Right lobe of liver (tissue), 4 donors: ENCODE measurements around the gene CCDC172.

ENCODE experiments used
- POLR2A ChIP-seq: fragments of 450-650 bp; IDR thresholded peaks from one replicate; pipeline ENCODE4 v1.6.1; 2017; ENCODE audit warnings: antibody characterized with exemption, mild to moderate bottlenecking
- TF ChIP-seq, protein P1 (sequence below), 4 donors: fragments of 200-600 bp in 3 of 4; fragments of 450-650 bp in 1 of 4; IDR thresholded peaks; one replicate each; pipeline versions ENCODE4 v1.5.1 to v1.8.0; 2016 to 2022; ENCODE audit warnings: antibody characterized with exemption in 4 of 4, mild to moderate bottlenecking in 2 of 4
- donor health status: DM: no; HTN: no; CAD: no.
- donor health status: DM: no; HTN: no; CAD: no.
- donor health status: DM: no; HTN: yes; CAD: no.

DNA sequence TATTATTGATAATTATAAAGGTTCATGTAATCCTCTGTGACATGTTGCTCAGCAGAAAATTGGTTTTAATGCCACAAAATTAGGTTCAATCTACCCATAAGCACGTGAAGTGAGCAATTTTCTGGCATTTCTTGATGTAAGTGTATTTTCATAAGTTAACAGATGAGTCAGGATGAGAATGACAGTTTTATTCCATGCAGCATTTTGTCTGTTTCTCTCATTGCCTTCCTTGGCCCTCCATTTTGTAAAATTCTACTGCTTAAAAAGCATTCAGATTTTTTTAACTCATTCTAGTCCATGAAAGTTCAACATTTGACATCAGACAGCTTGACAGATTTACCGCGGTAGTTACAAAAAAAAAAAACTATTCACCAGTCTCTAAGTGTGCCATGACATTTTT lies 47.3 kb upstream of the CCDC172 start:
- TF ChIP-seq, protein P1, sequence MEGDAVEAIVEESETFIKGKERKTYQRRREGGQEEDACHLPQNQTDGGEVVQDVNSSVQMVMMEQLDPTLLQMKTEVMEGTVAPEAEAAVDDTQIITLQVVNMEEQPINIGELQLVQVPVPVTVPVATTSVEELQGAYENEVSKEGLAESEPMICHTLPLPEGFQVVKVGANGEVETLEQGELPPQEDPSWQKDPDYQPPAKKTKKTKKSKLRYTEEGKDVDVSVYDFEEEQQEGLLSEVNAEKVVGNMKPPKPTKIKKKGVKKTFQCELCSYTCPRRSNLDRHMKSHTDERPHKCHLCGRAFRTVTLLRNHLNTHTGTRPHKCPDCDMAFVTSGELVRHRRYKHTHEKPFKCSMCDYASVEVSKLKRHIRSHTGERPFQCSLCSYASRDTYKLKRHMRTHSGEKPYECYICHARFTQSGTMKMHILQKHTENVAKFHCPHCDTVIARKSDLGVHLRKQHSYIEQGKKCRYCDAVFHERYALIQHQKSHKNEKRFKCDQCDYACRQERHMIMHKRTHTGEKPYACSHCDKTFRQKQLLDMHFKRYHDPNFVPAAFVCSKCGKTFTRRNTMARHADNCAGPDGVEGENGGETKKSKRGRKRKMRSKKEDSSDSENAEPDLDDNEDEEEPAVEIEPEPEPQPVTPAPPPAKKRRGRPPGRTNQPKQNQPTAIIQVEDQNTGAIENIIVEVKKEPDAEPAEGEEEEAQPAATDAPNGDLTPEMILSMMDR (IDR thresholded peaks at IDR 0.05) = no peak
- no peak for TF ChIP-seq POLR2A
